ENCODE results near the gene SLC9A2.
A peak's percentile ranks its signal among the peaks of the same experiment; 100 is the strongest.

The SLC9A2 gene

DNA sequence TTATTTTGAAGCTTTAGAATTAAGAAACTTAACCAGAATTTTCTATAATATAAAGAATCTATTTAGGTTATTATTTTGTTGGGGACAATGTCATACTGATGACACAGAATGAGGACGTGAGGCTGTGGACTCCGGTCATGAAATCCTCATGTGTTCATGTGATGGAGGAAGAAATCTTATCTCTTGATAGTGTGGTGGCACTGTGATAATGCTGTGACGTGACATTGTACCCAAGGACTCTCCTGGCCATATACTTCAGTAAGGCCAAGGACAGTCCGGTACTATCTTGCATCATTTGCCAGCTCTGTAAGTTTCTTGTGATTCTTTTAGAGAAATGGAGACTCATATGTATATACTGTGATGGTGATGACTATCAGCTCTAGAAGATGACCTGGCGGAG lies 59.1 kb downstream of the SLC9A2 start:
- no peak for DNase-seq
- no peak overlapping the region for H3K27ac ChIP-seq (ENCODE audit: insufficient read depth in 1 of 2, low read depth in 1 of 2, low read length in 2 of 2, poor library complexity in 1 of 2, severe bottlenecking in 2 of 2)
- H3K4me1 ChIP-seq (ENCODE audit: control extremely low read depth in 1 of 4, control insufficient read depth in 4 of 4, insufficient read depth in 4 of 4, low read length in 3 of 4) = peaks cover 0 to 4% (median 0%) of the 10 kb centered on the region in 4 experiments
- no peaks in the 10 kb centered on the region for H3K27me3 ChIP-seq (replicated peaks in 2 of 5; ENCODE audit: control insufficient read depth in 4 of 5, insufficient read depth in 5 of 5, low read length in 4 of 5)
- H3K4me3 ChIP-seq (ENCODE audit: control insufficient read depth in 1 of 7, extremely low read depth in 1 of 7, insufficient read depth in 4 of 7, low read depth in 2 of 7, low read length in 6 of 7) = no peak overlapping the region
- H3K9me3 ChIP-seq (ENCODE audit: control extremely low read depth in 1 of 5, control insufficient read depth in 4 of 5, insufficient read depth in 2 of 5, low read depth in 1 of 5, low read length in 4 of 5) = no peaks in the 10 kb centered on the region
- CTCF ChIA-PET = interaction anchor here (0.7 to 1.0 kb wide), 3 partner anchors 8 to 436 kb away, joined by 3 read pairs; no protein-coding TSS in a partner anchor
- POLR2A ChIA-PET = interaction anchor here (0.6 kb wide), 1 partner anchor 10 kb away, joined by 3 read pairs; no protein-coding TSS in a partner anchor
- 94% methylated on average over 3 of the region's 5 CpGs for WGBS (ENCODE audit: insufficient coverage)
- no peaks in the 10 kb centered on the region for H3K36me3 ChIP-seq (ENCODE audit: control insufficient read depth in 4 of 4, insufficient read depth in 4 of 4, low read length in 3 of 4)

DNA sequence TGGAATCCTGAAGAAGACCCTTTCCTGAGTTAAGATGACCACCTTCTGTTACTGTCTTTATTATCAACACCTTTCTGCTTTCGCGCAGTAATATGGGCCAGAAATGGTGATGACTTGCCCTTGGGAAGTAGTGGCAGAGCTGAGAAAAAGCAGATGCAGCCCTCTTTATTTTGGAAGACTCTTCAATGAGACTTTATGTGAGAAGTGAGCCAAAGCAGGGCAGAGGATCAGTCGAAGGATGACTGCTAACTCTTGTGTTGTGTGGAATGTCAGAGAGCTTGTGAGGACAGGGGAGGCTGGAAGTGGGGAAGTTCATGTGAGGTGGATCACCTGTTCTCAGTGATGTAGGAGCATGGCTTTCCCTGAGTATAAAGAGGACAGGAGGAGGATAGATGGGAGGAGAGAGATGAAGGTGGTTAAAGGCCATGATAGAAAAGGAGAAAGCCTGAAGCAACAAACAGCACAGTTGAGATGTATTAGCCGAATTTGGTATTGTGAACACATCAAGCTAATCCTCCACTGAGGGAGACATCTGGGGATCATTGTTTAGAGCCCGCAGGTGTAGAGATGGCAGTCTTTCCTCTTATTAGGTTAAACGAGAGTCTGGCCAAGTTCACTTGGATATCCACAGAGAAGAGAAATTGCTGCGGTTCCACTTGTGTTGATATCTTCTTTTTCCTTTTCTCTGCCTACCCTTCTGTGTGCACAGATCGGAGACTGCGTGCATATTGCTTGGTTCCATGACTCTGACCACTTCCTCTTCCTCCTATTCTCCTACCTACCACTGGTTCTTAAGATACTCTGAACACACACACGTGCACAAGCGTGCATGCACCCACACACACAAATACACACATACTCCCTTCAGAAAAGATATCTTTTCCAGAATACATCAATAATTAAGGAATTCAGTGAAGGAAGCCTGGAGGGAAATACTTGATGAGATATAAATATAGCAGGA lies 67.4 kb downstream of the SLC9A2 start:
- Histone ChIP-seq H3K27me3 (replicated peaks in 2 of 5; ENCODE audit: control insufficient read depth in 4 of 5, insufficient read depth in 5 of 5, low read length in 4 of 5) (no peaks in the 10 kb centered on the region), H3K9me3 (ENCODE audit: control extremely low read depth in 1 of 5, control insufficient read depth in 4 of 5, insufficient read depth in 2 of 5, low read depth in 1 of 5, low read length in 4 of 5) (no peaks in the 10 kb centered on the region), H3K27ac (ENCODE audit: insufficient read depth in 1 of 2, low read depth in 1 of 2, low read length in 2 of 2, poor library complexity in 1 of 2, severe bottlenecking in 2 of 2) (no peak overlapping the region), H3K4me3 (ENCODE audit: control insufficient read depth in 1 of 7, extremely low read depth in 1 of 7, insufficient read depth in 4 of 7, low read depth in 2 of 7, low read length in 6 of 7) (peak overlapping the region in 1 of 7 experiments; percentile 35), H3K4me1 (ENCODE audit: control extremely low read depth in 1 of 4, control insufficient read depth in 4 of 4, insufficient read depth in 4 of 4, low read length in 3 of 4) (peaks cover 6 to 13% (median 9%) of the 10 kb centered on the region in 4 experiments), H3K36me3 (ENCODE audit: control insufficient read depth in 4 of 4, insufficient read depth in 4 of 4, low read length in 3 of 4) (no peaks in the 10 kb centered on the region)
- WGBS (ENCODE audit: insufficient coverage) = 26% methylated on average over 7 of the region's 11 CpGs
- CTCF ChIA-PET = interaction anchor here (1.0 to 1.9 kb wide), 3 partner anchors 8 to 71 kb away, joined by 3 to 5 read pairs (median 3); no protein-coding TSS in a partner anchor
- POLR2A ChIA-PET = no interaction called here
- DNase-seq = peak; percentile 13 to 75 (median 65)

DNA sequence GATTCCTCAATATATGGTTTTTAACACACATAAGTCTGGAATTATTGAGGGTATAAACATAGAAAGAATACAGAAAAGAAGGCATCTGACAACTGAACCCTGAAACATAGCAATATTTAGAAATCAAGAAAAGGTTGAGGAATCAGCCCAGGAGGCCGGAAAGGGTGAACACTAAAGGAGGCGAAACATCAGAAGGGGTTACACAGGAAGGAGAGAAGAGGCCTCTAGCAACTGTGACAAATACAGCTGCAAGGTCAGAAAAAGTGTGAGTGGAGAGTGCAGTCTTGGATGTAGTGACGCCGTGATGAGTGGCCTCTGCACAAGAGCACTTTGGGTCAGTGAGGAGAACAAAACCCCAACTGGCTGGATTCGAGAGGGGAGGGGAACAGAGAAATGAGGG lies 70.7 kb downstream of the SLC9A2 start:
- CTCF ChIA-PET = no interaction called here
- Histone ChIP-seq H3K27ac (ENCODE audit: insufficient read depth in 1 of 2, low read depth in 1 of 2, low read length in 2 of 2, poor library complexity in 1 of 2, severe bottlenecking in 2 of 2) (no peak overlapping the region), H3K9me3 (ENCODE audit: control extremely low read depth in 1 of 5, control insufficient read depth in 4 of 5, insufficient read depth in 2 of 5, low read depth in 1 of 5, low read length in 4 of 5) (no peaks in the 10 kb centered on the region), H3K4me1 (ENCODE audit: control extremely low read depth in 1 of 4, control insufficient read depth in 4 of 4, insufficient read depth in 4 of 4, low read length in 3 of 4) (peaks cover 6 to 13% (median 9%) of the 10 kb centered on the region in 4 experiments), H3K27me3 (replicated peaks in 2 of 5; ENCODE audit: control insufficient read depth in 4 of 5, insufficient read depth in 5 of 5, low read length in 4 of 5) (no peaks in the 10 kb centered on the region), H3K4me3 (ENCODE audit: control insufficient read depth in 1 of 7, extremely low read depth in 1 of 7, insufficient read depth in 4 of 7, low read depth in 2 of 7, low read length in 6 of 7) (no peak overlapping the region), H3K36me3 (ENCODE audit: control insufficient read depth in 4 of 4, insufficient read depth in 4 of 4, low read length in 3 of 4) (no peaks in the 10 kb centered on the region)
- 87% methylated on average over 5 of the region's 5 CpGs for WGBS (ENCODE audit: insufficient coverage)
- POLR2A ChIA-PET = no interaction called here
- no peak for DNase-seq

DNA sequence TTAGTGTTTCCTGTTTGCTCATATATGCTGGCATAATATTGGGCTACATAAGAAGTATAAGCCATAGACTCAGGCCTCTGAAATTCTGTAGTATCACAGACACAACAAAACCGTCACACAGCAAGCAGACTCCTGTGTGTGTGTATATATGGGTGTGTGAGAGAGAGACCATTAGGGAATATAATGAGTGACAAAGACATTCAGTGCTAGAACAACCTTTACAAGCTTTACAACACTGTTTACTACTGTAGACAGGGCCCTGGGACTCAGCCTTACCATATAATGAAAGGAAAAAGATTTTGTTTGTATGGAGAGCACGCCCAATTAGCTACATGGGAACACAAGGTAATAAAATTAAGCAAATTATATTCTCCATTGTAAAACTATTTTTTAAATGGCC lies 77.1 kb downstream of the SLC9A2 start:
- Histone ChIP-seq H3K27me3 (replicated peaks in 2 of 5; ENCODE audit: control insufficient read depth in 4 of 5, insufficient read depth in 5 of 5, low read length in 4 of 5) (no peaks in the 10 kb centered on the region), H3K4me1 (ENCODE audit: control extremely low read depth in 1 of 4, control insufficient read depth in 4 of 4, insufficient read depth in 4 of 4, low read length in 3 of 4) (no peaks in the 10 kb centered on the region), H3K27ac (ENCODE audit: insufficient read depth in 1 of 2, low read depth in 1 of 2, low read length in 2 of 2, poor library complexity in 1 of 2, severe bottlenecking in 2 of 2) (no peak overlapping the region), H3K4me3 (ENCODE audit: control insufficient read depth in 1 of 7, extremely low read depth in 1 of 7, insufficient read depth in 4 of 7, low read depth in 2 of 7, low read length in 6 of 7) (no peak overlapping the region), H3K9me3 (ENCODE audit: control extremely low read depth in 1 of 5, control insufficient read depth in 4 of 5, insufficient read depth in 2 of 5, low read depth in 1 of 5, low read length in 4 of 5) (no peaks in the 10 kb centered on the region), H3K36me3 (ENCODE audit: control insufficient read depth in 4 of 4, insufficient read depth in 4 of 4, low read length in 3 of 4) (no peaks in the 10 kb centered on the region)
- no peak for DNase-seq
- ChIA-PET POLR2A (no interaction called here), CTCF (interaction anchor here (1.1 kb wide), 1 partner anchor 9 kb away, joined by 3 read pairs; no protein-coding TSS in a partner anchor)
- no CpG with 5 or more reads among the region's 2 CpGs for WGBS (ENCODE audit: insufficient coverage)

DNA sequence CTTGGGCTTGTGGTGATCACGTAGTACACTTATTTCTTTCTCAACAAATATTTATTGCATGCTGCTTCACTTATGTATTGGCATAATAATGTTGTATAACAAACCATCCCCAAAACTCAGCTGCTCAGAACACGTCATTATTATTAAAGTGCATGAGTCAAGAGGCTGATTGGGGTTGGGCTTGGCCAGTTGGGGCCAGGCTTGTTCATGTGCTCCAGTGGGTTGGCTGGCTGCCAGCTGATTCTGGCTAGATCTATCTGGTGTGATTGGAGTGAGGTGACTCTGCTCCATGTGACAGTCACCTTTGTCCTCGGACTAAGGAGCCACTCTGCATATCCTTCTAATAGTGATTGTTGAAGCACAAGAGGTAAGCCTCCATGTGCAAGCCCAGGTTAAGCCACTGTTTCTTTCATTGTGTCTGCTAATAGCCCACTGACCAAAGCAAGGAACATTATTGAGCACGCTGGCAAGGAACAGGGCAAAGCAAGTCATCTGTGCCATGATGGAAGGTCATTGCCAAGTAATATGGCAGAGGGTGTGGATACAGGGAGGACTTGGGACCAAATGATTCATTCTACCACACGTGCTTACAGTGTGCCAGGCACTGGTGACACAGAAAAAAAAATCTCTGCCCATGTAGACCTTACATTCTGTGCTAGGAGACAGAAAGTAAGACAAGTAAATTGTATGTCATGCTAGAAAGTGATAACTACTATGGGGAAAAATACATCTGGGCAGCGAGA lies 79.2 kb downstream of the SLC9A2 start:
- 100% methylated on average over 4 of the region's 6 CpGs for WGBS (ENCODE audit: insufficient coverage)
- Histone ChIP-seq H3K27me3 (replicated peaks in 2 of 5; ENCODE audit: control insufficient read depth in 4 of 5, insufficient read depth in 5 of 5, low read length in 4 of 5) (peaks cover 0 to 7% (median 0%) of the 10 kb centered on the region in 5 experiments), H3K27ac (ENCODE audit: insufficient read depth in 1 of 2, low read depth in 1 of 2, low read length in 2 of 2, poor library complexity in 1 of 2, severe bottlenecking in 2 of 2) (no peak overlapping the region), H3K4me1 (ENCODE audit: control extremely low read depth in 1 of 4, control insufficient read depth in 4 of 4, insufficient read depth in 4 of 4, low read length in 3 of 4) (no peaks in the 10 kb centered on the region), H3K4me3 (ENCODE audit: control insufficient read depth in 1 of 7, extremely low read depth in 1 of 7, insufficient read depth in 4 of 7, low read depth in 2 of 7, low read length in 6 of 7) (no peak overlapping the region), H3K36me3 (ENCODE audit: control insufficient read depth in 4 of 4, insufficient read depth in 4 of 4, low read length in 3 of 4) (no peaks in the 10 kb centered on the region), H3K9me3 (ENCODE audit: control extremely low read depth in 1 of 5, control insufficient read depth in 4 of 5, insufficient read depth in 2 of 5, low read depth in 1 of 5, low read length in 4 of 5) (no peaks in the 10 kb centered on the region)
- no peak for DNase-seq
- CTCF ChIA-PET = no interaction called here
- POLR2A ChIA-PET = no interaction called here

DNA sequence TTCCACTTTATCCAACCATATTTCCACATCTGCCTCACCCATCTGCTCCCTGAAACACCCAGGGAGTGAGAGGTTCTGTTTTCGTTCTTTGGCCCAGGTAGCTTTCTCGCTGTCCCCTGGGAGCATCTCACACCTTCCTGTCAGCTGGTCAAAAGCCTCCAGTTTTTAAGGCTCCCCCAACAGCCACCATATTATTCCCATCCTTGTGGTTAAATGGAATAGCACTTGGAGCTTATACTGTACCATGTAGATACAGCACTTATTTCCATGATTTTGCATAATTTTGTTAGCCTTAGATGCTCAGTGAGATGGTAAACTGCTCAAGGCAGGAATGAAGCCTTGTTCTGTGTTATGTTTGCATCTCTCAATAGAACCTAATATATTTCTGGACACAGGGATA lies 84.0 kb downstream of the SLC9A2 start:
- Histone ChIP-seq H3K9me3 (ENCODE audit: control extremely low read depth in 1 of 5, control insufficient read depth in 4 of 5, insufficient read depth in 2 of 5, low read depth in 1 of 5, low read length in 4 of 5) (no peaks in the 10 kb centered on the region), H3K36me3 (ENCODE audit: control insufficient read depth in 4 of 4, insufficient read depth in 4 of 4, low read length in 3 of 4) (no peaks in the 10 kb centered on the region), H3K27ac (ENCODE audit: insufficient read depth in 1 of 2, low read depth in 1 of 2, low read length in 2 of 2, poor library complexity in 1 of 2, severe bottlenecking in 2 of 2) (no peak overlapping the region), H3K4me3 (ENCODE audit: control insufficient read depth in 1 of 7, extremely low read depth in 1 of 7, insufficient read depth in 4 of 7, low read depth in 2 of 7, low read length in 6 of 7) (no peak overlapping the region), H3K27me3 (replicated peaks in 2 of 5; ENCODE audit: control insufficient read depth in 4 of 5, insufficient read depth in 5 of 5, low read length in 4 of 5) (peaks cover 0 to 11% (median 0%) of the 10 kb centered on the region in 5 experiments), H3K4me1 (ENCODE audit: control extremely low read depth in 1 of 4, control insufficient read depth in 4 of 4, insufficient read depth in 4 of 4, low read length in 3 of 4) (no peaks in the 10 kb centered on the region)
- CTCF ChIA-PET = interaction anchor here (0.7 to 4.1 kb wide), 17 partner anchors 9 to 697 kb away, joined by 3 to 37 read pairs (median 4); partner anchors contain the start of gene SLC9A4
- no CpG with 5 or more reads among the region's 2 CpGs for WGBS (ENCODE audit: insufficient coverage)
- POLR2A ChIA-PET = interaction anchor here (0.7 kb wide), 1 partner anchor 33 kb away, joined by 3 read pairs; a partner anchor contains a TSS
- DNase-seq = no peak
